HG03060 (cell line): ENCODE data around the gene STK24.

Experiments
- ATAC-seq: cut with Tn5 transposase; IDR thresholded peaks from one replicate; pipeline ENCODE4 v1.9.1; 2021; ENCODE audit warnings: low read depth, moderate number of reproducible peaks; ENCODE audit not compliant: unreplicated experiment

Gene STK24

DNA sequence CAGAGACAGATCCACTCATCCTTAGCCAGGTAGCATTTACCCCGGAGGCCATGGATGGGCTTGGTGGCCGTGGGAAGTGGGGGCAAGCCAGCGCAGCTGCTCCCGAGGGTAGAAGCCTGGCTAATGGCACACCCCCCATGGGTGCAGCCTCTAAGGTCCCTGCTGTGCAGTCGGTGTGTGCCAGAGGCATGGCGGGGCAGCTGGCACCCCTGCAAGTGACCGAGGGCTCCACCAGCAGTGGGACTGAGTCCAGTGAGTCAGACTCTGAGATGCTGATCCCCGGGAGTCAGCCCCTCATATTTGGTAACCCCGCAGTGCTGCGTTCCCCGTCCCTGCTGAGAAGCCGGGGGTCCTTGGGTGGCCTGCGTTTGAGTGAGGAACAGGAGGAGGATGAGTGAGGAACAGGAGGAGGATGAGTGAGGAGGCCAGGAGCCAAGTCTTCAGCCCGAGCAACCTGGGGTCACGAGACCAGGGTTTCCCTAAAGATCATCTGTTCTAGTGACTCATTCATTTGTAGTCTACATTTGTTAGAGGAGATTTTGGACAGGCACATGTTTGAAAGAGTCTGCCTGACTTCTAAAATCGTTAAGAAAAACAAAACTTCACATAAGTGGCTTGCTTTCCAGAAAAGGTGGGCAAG is 180.7 kb downstream of the STK24 start:
- no peak for ATAC-seq
